AG09309 (cell line): Measurements from ENCODE around the gene CLDN5.

Experiments used
- DNase-seq: peaks from one replicate; pipeline ENCODE4 v3.0.0-alpha.2; 2010; ENCODE audit warnings: low read depth
- H3K4me3 ChIP-seq: 2 replicates; pipeline ENCODE4 v1.5.1; 2011; ENCODE audit warnings: mild to moderate bottlenecking, low read depth, low read length, moderate library complexity; ENCODE audit not compliant: control insufficient read depth
- CTCF ChIP-seq: IDR thresholded peaks from 2 replicates; pipeline ENCODE4 v1.5.1; 2011; ENCODE audit warnings: mild to moderate bottlenecking, low read depth, low read length, inconsistent platforms; ENCODE audit not compliant: insufficient read depth, control insufficient read depth; ENCODE audit errors: missing control alignments

Gene CLDN5

DNA sequence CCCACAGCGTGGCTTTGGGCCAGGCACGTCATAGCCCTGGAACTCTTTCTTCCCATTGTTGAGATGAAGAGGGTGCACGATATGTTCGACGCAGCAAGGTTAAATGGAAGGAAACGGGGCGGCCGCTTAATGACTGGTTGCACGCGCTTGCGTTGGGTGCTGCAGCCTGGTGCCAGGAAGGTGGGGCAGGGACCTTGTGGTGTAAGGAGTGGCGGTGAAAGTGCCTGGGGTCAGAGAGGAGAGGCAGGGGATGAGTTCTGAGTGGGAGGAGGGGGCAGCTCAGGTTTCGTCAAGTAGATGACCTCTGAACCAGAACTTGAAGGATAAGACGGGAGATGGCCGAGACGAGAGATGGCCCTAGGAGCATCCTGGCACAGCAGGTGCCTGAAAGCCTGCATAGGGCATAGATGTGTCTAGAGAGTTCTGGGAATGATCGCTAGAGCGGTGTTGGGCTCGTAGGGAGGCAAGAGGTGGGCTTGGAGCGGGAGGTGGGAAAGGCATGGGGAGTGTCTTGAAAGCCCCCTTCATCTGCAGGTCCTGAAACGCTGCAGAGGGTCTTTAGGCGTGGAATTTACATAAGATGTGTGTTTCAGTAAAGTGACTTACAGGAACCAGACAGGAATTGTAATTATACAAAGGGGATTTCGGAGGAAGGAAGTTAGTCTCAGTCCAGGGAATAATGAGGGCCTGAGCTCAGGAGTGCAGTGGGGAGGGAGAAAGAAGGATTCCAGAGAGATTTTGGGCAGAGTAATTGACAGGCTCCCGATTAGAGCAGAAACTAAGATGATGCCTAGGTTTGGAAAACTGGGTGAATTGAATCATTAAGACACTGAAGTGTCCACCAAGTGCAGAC is 43.2 kb upstream of the CLDN5 start:
- no peak for DNase-seq
- TF ChIP-seq CTCF: no peak
- no peak overlapping the region for H3K4me3 ChIP-seq

DNA sequence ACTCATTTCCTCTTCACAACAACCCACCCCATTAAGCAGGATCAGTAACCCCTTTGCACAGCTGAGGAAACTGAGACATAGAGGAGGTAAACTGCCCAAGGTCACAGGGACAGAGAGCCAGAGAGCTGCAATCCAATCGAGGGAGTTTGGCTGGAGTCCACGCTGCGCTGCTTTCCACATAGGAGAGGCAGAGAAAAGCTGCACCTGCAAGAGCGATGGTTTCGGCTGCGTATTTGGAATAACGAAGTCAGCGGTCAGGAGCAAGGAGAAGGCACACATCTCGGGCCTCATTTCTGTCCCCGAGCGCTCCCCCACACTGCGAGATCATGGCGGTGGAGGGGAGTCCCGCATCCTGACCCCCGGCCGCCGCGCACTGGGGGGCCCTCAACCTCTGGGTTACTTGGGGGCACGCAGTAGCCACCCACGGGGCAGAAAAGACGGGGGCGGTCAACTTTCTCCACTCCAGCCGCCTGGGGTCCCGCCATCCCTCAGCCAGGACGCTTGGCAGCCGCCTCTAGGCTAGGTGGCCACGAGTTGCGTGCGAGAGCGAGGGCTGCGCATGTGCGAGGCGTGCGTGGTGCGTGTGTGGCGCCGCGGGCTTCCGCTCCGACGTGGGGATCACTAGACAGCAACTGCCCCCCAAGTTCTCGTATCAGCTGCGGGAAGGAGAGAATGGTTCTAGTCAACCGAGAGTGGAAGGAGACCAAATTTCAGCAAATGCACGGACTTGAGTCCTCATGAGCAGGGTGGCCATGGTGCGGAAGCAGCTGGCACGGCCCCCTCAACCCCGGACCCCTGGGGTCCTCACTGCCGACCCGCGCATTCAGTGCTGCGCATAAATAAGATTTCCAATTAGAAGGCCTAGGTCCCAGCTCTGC is 42.3 kb upstream of the CLDN5 start:
- H3K4me3 ChIP-seq: no peak overlapping the region
- no peak for TF ChIP-seq CTCF
- DNase-seq: no peak

- H3K4me3 ChIP-seq: no peak overlapping the region
- DNase-seq: no peak
- TF ChIP-seq CTCF: no peak
Observed at GRCh38 chr22:19565382-19566278, 41.4 kb upstream of the CLDN5 start.

- TF ChIP-seq CTCF: no peak
- no peak for DNase-seq
- no peak overlapping the region for H3K4me3 ChIP-seq
Observed at GRCh38 chr22:19559956-19560355, 35.7 kb upstream of the CLDN5 start.

DNA sequence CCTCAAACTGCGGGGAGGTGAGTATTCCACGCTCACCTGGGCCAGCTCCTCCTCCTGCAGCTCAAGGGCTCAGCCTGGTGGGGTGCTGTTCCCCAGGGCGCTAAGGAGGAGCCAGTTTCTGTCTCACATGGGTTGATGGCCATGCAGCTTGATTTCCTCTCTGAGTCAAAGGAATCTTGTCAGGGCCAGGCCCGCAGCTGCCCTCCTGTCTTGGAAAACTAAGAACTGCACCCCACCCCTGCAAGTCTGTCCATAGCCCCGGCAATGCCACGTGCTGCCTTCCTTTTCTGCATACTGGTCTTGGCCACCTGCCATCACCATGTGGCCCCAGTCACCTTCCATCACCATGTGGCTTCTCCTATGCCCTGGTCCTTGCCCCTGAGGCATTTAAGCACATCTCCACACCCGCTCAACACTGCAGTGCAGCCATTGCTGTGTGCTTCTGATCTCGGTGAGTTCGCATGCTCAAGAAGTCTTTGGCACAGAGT is 35.2 kb upstream of the CLDN5 start:
- H3K4me3 ChIP-seq: no peak overlapping the region
- DNase-seq: no peak
- TF ChIP-seq CTCF: no peak
